Uterine smooth muscle cell (primary cell): Measurements from ENCODE around the gene CYSRT1. TPM values are rescaled to one million over a fixed set of nuclear protein-coding genes. Genes with fewer than 3 reads are reported as not detected.

Experiments used
- total RNA-seq: library from RNA; depleted of rRNA; stranded (reverse); fragments of >200 nt; gene quantifications from 2 replicates; pipeline ENCODE4 v1.2.3, GENCODE V29; 2014

CYSRT1 gene, protein sequence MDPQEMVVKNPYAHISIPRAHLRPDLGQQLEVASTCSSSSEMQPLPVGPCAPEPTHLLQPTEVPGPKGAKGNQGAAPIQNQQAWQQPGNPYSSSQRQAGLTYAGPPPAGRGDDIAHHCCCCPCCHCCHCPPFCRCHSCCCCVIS
- total RNA-seq: 0.55 and 0.62 TPM in 2 replicates

DNA sequence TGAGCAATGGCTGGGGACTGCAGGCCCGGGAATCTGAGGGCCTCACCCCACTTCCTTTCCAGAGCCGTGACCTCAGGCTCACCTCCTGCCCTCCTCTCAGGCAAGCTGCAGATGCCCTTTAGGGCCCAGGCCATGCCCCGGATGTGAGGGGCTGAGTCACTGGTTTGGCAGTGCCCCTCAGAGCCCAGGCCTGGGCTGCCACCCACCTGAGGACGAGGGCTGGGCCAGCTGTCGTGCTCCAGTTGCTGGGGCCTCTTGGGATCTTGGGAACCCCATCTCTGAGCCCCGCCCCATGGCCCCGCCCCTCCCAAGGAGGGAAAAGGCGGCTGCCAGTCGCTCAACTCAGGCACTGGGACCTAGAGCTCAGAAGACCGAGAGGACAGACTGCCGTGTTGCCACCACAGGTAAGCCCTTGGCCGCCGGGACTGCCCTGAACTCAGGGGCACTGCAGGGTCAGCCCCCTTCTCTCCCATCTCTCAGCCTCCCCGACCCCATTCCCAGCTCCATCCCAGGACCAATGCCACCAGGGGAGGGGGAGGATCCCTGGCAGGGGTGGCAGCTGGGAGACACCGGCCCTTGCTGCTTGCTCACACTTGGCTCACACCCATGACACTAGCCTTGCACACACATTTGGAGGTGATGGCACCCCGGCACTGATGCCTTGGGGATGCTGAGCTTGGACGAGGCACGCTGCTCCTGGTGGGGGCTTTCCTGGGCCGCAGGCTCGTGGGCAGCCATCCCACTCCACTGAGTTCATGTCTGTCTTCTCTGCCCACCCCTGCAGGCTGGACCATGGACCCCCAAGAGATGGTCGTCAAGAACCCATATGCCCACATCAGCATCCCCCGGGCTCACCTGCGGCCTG, at the start of gene CYSRT1:
CYSRT1 (plus strand) TSS at position 345 of the 865 bp plus-strand sequence; CDS start at position 793, 448 bp downstream.

DNA sequence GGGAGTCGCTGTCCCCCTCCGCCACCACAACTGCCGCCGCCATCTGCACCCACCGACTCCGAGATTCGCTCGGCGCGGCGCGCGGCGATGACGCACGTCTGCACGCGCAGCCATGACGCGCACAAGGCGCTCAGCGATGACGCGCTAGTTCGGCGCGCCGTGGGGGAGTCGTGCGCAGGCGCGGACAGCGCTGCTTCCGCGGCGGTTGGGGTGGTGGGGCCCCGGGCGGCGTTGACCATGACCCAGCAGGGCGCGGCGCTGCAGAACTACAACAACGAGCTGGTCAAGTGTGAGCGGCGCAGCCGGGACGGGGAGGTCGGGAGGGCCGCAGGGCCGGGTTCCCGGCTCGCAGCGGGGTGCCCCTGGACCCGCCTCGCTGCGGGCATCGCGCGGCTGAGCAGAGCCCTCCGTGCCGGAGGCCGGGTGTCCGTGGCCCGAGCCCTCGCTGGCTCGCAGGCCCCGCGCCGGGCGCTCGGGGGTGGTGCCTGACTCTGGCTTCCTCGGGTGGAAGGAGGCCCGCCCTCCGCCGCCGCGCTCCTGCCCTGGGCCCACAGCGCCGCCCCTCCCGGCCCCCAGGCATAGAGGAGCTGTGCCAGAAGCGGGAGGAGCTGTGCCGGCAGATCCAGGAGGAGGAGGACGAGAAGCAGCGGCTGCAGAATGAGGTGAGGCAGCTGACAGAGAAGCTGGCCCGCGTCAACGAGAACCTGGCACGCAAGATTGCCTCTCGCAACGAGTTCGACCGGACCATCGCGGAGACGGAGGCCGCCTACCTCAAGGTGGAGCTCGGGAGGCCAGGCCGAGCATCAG, 36.3 kb upstream of the CYSRT1 start, which contains the start of the genes ANAPC2 and SSNA1:
ANAPC2 (minus strand) TSS at position 71 of the 807 bp plus-strand sequence; CDS start at position 43, 28 bp downstream.
SSNA1 (plus strand) TSS at position 187 of the 807 bp plus-strand sequence; CDS start at position 238, 51 bp downstream.

DNA sequence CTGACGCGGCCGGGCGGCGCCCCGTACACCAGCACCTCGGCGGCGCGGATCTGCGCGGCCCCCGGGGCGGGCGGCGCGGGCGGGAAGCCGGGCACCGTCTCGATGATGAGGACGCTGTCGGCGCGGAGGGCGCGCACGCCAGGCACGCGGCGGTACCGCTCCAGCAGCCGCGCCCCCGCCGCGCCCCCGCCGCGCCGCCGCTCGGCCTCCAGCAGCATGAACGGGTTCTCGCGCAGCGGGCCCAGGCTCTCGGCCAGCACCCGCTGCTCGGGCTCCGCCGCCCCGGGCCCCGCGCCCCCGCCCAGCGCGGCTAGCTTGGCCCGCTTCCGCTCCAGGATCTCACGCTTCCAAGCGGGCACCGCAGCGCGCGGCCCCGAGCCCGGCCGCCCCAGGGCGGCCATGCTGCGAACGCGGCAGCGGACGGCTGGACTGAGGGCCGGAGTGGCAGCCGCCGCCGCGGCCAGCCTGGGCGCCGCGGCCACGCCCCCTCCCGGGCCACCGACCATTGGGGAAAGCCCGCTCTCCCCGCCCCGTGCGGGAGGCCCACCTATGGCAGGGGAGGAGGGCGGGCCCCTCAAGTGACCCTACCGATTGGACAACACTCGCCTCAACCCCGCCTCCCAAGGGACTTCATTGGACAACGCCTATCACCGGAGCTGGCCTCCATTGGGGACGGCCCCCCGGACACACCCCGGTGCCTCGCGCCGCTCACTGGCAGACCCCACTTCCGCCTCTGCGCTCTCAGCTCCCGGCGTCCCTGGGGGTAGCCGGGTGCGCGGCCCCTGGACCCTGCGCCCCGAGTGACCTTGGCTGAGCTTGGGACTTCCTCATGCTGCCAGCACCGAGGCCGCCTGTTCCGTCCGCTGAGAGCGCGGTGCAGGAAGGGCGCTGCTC, 24.4 kb upstream of the CYSRT1 start, which contains the start of gene TPRN:
TPRN (minus strand) TSS at position 431 of the 894 bp plus-strand sequence; CDS start at position 401, 30 bp downstream.

DNA sequence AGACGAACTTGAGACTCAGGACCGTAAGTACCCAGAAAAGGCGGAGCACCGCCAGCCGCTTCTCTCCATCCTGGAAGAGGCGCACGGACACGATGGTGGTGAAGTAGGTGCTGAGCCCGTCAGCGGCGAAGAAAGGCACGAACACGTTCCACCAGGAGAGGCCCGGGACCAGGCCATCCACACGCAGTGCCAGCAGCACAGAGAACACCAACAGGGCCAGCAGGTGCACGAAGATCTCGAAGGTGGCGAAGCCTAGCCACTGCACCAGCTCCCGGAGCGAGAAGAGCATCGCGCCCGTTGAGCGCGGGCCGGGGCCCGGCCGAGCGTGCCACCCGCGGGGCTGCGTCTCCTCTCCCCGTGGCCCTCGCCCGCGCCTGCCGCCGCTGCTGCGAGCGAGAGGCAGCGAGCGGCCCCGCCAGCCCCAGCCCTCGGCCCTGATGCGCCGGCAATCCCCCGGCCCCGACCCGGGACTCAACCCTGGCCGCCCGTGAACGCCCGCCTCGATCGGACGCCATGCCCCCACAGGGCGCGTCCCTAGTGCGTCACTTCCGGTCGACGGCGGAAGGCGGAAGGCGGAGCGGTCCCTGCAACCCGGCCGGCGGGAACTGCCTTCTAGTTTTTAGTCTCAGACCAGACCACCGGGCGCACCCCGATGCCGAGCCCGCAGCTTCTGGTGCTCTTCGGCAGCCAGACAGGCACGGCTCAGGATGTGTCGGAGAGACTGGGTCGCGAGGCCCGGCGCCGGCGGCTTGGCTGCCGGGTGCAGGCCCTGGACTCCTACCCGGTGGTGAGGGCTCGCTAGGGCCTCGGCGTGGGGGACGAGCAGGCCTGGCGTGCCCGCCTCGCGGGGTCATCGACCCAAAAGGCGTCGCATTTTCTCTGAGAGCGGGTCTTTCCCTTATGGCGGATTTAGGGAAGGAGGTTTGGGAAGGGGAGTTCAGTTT, 19.6 kb upstream of the CYSRT1 start, which contains the start of the genes NDOR1 and TMEM203:
NDOR1 (plus strand) TSS at position 575 of the 944 bp plus-strand sequence; CDS start at position 653, 78 bp downstream.
TMEM203 (minus strand) TSS at position 523 of the 944 bp plus-strand sequence; CDS start at position 289, 234 bp downstream.

DNA sequence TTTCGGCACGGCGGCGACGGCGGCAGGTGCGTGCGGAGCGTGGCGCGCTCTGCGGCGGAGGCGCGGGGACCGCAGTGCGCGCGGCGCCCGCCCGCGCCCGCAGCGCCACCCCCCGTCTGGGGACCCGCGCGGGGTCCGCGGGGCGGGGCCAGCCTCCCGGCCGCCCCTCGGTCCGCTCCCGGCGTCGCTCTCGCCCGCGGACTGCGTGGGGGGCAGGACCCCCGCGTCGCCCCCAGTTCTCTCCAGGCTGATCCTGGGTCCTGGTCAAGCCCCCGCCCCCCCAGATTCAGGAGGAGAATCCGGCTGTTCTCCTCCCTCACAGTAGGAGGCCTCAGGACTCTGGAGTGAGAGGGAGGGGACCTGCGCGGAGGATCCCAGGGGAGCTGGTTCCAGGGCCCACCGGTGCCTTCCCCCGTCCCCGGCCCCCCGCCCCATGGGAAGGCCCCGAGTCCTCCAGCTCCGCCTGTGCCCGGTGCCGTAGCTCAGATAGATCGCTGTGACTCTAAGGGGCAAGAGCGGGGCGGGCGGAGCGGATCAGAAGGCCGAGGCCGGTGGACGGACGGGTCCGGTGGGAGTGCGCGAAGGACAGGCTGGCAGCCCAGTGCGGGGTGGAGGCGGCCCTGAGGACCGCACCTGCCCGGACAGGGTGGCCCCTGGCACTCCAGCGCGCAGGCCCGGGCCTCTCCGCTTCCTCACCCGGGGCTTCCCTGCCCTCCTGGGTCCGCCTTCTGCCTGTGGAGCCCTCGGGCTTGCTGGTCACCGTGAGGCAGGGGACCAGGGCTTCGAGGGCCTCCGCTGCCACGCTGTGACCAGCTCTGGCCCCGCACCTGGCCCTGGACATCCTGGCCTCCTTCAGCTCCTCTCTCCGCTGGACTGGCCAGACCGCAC, 2.5 kb upstream of the CYSRT1 start, which contains the start of gene RNF208:
RNF208 (minus strand) TSS at position 51 of the 888 bp plus-strand sequence. CDS start 1,028 bp downstream, outside the sequence.

DNA sequence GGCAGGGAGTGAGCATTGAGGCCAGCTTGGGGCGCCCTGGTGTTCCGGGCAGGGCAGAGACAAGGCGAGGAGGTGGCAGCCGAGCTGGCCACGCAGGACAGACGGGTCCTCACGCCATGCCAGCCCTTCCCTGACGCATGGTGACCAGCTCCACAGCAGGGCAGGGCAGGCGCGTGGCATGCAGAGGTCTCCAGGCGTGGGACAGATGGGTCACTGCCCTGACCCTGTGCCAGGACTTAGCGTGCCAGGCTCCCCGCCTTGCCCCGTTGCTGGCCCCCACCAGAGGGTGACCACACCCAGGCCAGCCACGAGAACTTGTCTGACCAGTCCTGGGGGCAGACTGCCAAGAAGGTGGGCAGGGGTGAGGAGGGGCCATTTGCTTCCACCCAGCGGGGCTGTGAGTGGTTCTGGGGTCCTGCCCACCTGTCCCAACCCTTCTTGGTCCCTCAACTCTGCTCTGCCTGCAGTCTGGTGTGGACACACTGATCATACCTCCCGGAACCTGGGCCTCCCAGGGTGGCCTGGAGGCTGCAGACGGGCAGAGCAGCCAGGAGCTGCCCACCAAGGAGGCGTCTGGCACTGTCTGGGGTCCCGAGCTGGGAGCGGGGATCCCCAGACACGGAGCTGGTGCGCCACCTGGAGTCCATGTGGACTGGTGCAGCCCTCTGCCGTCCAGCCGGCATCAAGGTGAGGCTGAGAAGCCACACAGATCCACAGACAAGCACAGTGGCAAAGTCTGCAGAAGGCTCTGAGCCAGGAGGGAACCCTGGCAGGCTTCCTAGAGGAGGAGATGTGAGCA, 2.3 kb downstream of the CYSRT1 start, which contains the start of gene RNF224:
RNF224 (plus strand) TSS at position 449 of the 799 bp plus-strand sequence. CDS start 834 bp downstream, outside the sequence.

DNA sequence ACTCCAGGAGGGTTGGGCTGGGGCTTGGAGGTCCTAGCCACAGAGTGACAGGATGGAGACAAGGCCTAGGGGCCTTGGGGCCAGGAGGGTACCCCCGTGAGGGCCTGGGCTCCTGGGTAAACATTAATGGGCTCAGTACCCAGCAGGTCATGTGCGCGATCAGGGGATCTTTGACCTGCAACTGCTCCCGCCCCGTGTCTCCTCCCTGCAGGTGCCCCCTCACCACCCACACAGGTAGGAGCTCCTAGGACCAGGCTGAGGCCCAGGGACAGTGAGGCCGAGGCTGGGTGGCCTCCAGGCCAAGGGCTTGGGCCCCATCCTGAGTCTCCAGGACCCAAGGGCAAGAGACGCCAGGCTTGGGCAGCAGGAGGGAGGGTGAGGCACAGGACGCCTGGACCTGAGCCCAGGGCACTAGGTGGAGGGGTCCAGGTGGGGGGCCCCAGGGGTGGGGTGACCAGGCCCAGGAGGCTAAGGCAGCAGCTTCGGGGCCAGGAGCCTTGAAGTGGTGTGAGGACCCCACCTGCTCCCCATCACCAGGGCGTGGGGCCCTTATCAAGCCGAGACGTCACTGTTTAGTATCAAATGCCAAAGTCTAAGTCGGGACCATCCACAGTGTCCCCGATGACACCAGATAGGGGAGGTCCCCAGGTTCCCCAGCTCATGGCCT, 5.9 kb downstream of the CYSRT1 start, which contains the start of gene SLC34A3:
SLC34A3 (plus strand) TSS at position 197 of the 667 bp plus-strand sequence. CDS start 802 bp downstream, outside the sequence.

DNA sequence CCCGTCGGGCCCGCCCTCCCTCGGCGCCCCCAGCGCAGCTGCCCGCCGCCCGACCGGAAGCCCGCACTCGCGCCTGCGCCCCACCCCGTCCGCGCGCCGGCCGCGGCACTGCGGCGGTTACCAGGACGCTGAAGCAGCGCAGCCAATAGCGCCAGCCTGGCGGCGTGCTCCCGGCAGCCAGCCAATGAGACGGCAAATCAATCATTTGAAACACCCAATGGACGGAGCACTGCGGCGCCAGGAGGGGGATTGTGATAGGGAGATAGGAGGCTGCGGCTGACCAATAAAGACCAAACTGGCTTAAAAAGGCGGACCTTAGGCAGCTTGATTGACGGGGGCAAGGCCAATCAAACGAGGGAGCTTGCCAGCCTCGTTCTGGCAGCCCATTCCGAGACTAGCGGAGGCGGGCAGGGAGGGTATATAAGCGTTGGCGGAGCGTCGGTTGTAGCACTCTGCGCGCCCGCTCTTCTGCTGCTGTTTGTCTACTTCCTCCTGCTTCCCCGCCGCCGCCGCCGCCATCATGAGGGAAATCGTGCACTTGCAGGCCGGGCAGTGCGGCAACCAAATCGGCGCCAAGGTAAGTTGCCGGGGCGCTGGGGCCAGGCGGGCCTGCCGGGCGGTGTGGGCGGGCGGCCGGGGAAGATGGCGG, 16.0 kb downstream of the CYSRT1 start, which contains the start of gene TUBB4B:
TUBB4B (plus strand) TSS at position 447 of the 649 bp plus-strand sequence; CDS start at position 521, 74 bp downstream.

DNA sequence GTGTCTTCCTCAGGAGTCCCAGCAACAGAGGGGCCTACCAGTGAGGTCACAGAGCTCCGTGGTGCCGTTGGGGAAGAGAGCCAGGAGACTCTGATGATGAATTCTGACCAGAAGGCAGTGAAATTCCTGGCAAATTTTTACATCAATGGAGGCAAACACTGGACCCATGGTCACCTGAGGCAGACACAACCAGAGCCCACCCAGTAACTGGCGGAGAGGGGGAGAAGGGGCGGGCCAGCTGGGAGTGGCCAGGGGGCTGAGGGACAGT, 26.2 kb downstream of the CYSRT1 start, which contains the start of gene STPG3:
STPG3 (plus strand) TSS at position 93 of the 268 bp plus-strand sequence; CDS start at position 94, 1 bp downstream.

DNA sequence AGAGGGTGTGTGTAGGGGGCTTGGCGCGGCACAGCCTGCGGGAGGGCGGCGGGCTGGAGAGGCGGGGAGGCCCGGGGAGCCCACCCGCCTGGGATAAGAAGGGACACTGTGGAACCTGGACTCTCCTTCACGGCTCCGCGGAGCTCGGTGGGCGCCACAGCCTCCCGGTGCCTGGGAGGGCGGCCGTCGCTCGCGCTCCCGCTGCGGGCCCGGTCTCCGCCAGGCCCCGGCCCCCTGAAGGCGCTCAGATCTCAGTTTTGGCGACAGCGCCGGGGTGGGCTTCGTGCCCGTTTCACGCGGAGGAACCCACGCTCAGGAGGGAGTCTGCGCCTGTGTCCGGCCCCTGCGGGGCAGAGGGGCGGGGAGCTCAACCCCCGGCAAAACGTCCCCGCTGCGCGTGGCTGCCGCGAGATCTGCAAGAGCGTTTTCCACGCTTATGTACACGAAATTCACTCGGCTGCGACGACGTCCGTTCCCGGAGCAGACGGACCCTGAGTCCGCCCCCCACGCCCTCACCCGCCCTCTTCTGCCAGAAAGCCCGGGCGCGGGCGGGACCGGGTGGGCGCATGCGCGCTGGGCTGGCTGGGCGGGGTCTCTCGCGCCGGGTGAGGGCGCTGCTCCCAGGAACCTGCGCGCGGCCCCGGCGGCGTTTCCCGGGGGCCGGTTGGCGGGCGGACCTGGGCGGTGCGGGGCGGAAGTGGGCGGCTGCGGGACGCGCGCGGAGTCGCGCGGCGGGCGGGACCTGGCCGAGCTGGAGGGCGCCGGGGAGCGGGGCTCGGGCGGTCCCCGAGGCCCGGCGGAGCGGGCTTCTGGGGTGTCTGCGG, 29.9 kb downstream of the CYSRT1 start, which contains the start of gene NELFB:
NELFB (plus strand) TSS at position 704 of the 824 bp plus-strand sequence.

Other genes starting within 250 kb of the CYSRT1 start
- 1.2 and 40.7 TPM in 2 replicates for gene PTGDS, start 247.7 kb upstream of the CYSRT1 start, total RNA-seq
- 0.66 and 6.4 TPM in 2 replicates for gene LCNL1, start 242.2 kb upstream of the CYSRT1 start, total RNA-seq
- gene PAXX, start 232.8 kb upstream of the CYSRT1 start, total RNA-seq: 23.9 and 25.1 TPM in 2 replicates
- gene CLIC3, start 228.6 kb upstream of the CYSRT1 start, total RNA-seq: 0.55 and 3.0 TPM in 2 replicates
- 19.0 and 31.7 TPM in 2 replicates for gene ABCA2, start 196.9 kb upstream of the CYSRT1 start, total RNA-seq
- gene FUT7, start 193.1 kb upstream of the CYSRT1 start, total RNA-seq: not detected in 2 replicates
- 13.3 and 20.9 TPM in 2 replicates for gene NPDC1, start 179.0 kb upstream of the CYSRT1 start, total RNA-seq
- gene ENTPD2, start 171.1 kb upstream of the CYSRT1 start, total RNA-seq: not detected in 2 replicates
- 7.1 and 18.6 TPM in 2 replicates for gene SAPCD2, start 154.6 kb upstream of the CYSRT1 start, total RNA-seq
- gene UAP1L1, start 147.7 kb upstream of the CYSRT1 start, total RNA-seq: 28.3 and 33.1 TPM in 2 replicates
- gene MAN1B1, start 138.2 kb upstream of the CYSRT1 start, total RNA-seq: 73.2 and 128 TPM in 2 replicates
- 45.3 and 86.1 TPM in 2 replicates for gene DPP7, start 110.4 kb upstream of the CYSRT1 start, total RNA-seq
- gene GRIN1, start 86.0 kb upstream of the CYSRT1 start, total RNA-seq: under 0.01 and 0.11 TPM in 2 replicates
- not detected in 2 replicates for gene LRRC26, start 55.1 kb upstream of the CYSRT1 start, total RNA-seq
- gene TMEM210, start 53.1 kb upstream of the CYSRT1 start, total RNA-seq: 0.25 TPM in 1 of 2 replicates, not detected in the other
- 29.9 and 34.0 TPM in 2 replicates for gene ANAPC2, start 36.6 kb upstream of the CYSRT1 start, total RNA-seq
- 60.9 and 82.4 TPM in 2 replicates for gene SSNA1, start 36.5 kb upstream of the CYSRT1 start, total RNA-seq
- gene TPRN, start 24.4 kb upstream of the CYSRT1 start, total RNA-seq: 6.8 and 8.7 TPM in 2 replicates
- gene TMEM203, start 19.5 kb upstream of the CYSRT1 start, total RNA-seq: 37.1 and 41.5 TPM in 2 replicates
- 2.6 and 4.8 TPM in 2 replicates for gene NDOR1, start 19.5 kb upstream of the CYSRT1 start, total RNA-seq
- 0.11 and 0.25 TPM in 2 replicates for gene RNF208, start 2.9 kb upstream of the CYSRT1 start, total RNA-seq
- 0.11 TPM in 1 of 2 replicates, not detected in the other for gene RNF224, start 2.3 kb downstream of the CYSRT1 start, total RNA-seq
- gene SLC34A3, start 5.7 kb downstream of the CYSRT1 start, total RNA-seq: not detected in 2 replicates
- gene TUBB4B, start 16.1 kb downstream of the CYSRT1 start, total RNA-seq: 153 and 473 TPM in 2 replicates
- gene STPG3, start 26.1 kb downstream of the CYSRT1 start, total RNA-seq: not detected in 2 replicates
- gene NELFB, start 30.2 kb downstream of the CYSRT1 start, total RNA-seq: 60.7 and 75.9 TPM in 2 replicates
- 34.0 and 38.7 TPM in 2 replicates for gene TOR4A, start 52.6 kb downstream of the CYSRT1 start, total RNA-seq
- 0.11 and 0.12 TPM in 2 replicates for gene NRARP, start 77.1 kb downstream of the CYSRT1 start, total RNA-seq
- 6.5 and 19.5 TPM in 2 replicates for gene EXD3, start 198.0 kb downstream of the CYSRT1 start, total RNA-seq
- gene NOXA1, start 198.2 kb downstream of the CYSRT1 start, total RNA-seq: 0.22 and 1.00 TPM in 2 replicates
- gene ENTPD8, start 216.2 kb downstream of the CYSRT1 start, total RNA-seq: under 0.01 and 0.12 TPM in 2 replicates
- 16.9 and 28.0 TPM in 2 replicates for gene NSMF, start 234.2 kb downstream of the CYSRT1 start, total RNA-seq